EL (cell line): Measurements from ENCODE around the gene MDM4.
"Not testable (repeated sequence)": the region's sequence is repeated elsewhere in the genome, so short reads cannot be mapped to it uniquely, and the experiment has no call there.

Experiments used
- DNase-seq: peaks from one replicate; pipeline ENCODE4 v3.0.0-alpha.2; 2016

The MDM4 gene

DNA sequence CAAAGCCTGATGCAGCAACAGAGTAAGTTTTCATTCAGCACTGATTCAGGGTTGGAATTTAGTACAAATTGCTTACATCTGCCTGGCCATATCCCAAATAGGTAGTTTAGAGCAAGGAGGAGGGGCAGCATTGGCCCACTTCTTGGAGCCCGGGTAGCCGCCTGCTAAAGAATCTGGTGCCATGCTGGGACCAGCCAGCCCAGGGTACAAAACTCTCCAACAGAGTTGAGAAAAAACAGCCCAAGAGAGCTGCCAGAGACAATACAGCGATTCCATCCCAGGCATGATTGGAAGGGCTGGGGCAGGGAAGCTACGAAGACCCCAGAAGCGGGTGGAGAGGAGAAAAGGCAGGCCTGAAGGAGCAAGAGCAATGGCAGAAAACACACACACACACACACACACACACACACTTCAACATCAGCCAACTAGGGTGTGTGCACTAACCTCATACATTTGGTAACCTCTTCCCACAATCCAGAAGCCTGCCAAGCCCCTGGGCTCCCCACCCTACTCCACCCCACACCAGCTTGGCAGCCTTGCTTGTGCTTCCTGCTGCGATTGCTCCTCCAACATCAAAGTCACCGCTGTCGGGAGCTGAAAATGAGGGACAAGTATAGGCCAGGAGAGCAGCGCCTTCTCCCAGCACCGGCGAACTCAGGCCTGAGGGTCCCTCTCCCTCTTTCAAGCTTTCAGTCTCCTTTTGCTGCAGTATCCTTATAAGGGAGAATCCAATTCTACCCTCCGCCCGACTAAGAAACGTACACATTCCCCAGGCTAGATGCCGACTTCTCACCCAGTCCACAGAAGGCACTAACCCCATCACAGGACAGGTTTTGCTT, 22.8 kb upstream of the MDM4 start:
- DNase-seq = peak; percentile 41

DNA sequence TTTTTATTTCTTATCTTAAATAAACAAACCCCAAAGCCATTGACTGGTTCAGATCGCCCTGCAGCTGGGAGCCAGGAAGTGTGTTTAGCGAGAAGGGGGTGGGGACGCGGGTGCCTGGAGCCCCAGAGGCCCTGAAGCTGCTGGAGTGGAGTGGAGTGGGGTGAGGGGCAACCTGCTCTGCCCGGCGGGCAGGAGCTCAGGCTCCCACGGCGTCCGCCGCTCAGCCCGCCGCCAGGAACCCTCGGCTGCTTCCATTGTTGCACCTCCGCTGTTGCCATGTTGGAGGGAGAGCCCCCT, 22.3 kb upstream of the MDM4 start:
- peak; percentile 61 for DNase-seq

DNA sequence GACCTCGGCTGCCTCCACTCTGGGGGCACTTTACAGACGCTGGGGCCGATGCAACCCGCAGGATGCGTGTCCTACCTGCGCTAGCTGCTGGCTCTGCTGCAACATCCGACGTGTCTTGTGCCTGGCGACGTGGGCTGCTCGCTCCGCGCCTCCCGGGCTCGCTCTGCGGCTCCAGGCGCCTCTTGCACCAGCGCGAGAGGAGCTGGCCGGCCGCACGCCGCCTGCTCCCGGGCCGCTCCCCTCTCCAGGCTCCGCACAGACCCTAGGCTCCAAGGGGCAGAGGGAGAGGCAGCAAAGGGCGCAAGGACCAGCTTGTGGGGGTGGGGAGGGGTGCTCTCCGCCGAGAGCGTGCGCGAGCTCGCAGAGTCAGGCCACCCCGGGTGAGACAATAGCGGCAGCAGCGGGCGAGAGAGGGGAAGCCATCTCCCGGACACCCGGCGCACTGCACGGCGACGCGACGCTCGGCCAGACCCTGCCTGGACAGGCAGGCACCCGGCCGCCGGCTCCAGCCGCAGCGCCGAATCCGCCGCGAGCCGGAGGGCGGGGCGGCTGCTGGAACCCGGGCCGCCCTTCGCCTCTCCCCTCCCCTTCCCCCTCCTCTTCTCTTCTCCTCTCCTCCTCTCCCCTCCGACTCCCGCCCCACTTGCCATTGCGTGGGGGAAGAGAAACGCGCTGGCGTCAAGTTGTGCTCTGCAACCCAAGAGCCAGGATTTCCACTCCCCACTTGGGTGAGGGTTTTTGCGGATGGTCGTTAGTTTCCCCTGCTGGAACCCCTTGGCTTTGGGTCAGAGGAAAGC, 21.7 kb upstream of the MDM4 start, which contains the start of gene PIK3C2B:
PIK3C2B (minus strand) TSS at position 525 of the 797 bp plus-strand sequence. CDS start 25,003 bp downstream, outside the sequence.
- DNase-seq = peak; percentile 84

DNA sequence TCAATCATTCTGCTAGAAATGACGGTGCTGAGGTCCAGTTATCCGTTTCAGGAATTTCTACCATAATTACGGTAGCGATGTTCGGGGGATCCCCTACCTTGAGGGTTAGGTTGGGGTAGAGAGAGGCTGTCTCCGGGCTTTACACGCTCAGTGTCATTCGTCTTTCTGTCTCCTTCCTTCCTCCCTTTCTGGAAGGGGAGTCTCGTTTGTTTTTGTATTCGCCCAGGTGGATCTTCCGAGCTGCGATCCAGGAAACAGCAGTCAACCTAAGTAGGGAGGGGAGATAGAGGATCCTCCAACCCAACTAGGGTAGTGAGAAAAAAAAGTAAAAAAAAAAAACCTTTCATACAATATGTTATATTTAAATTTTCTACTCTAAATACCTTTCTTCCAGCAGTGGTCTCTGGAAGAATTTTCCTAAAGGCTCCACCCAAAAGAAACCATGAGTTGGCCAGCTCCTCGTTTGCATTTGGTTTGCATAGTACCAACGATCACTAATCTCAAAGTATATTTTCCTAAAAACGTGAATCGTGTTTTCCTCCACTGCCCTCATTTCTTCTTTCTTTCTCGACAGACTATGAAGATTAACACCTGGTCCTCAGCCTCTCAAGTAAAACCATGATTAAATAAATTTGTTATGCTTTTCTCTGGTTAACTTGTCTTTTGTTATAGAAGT, 21.0 kb upstream of the MDM4 start:
- DNase-seq = no peak

DNA sequence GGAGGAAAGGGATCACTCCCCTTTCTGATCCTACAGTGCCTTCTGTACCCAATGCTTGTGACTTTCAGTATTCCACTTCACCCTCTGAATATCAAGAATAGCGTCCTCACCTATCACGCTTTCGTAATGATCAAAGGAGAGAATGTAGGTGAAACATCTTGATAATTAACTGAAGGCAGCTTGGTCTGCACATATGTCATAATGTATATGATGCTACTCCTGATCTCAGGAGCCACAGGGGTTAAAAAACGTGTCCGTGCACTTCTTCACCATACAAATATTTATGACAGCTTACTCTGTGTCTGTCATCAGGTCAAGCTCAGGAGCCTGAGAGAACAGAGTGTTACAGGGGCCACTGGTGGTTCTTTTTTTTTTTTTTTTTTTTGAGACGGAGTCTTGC, 20.4 kb upstream of the MDM4 start:
- DNase-seq = no peak

DNA sequence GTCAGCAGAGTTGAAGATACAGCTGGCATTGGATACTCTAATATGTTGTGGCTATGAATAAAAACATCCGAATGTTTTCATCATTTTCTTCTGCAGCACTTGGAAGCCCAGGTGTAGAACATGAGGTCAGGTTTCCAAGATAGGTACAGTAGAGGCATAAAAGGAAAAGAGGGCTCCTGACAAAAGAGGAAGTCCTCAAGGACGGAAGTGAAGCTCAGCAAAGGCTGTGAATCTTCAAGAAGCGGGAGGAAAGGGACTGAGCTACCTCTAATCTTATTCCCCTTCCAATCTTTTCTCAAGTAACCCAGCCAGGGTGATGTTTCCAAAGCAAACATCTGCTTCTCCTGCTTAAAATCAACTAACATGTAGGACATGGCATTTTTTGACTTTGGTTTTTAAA, 17.2 kb upstream of the MDM4 start:
- no peak for DNase-seq

DNA sequence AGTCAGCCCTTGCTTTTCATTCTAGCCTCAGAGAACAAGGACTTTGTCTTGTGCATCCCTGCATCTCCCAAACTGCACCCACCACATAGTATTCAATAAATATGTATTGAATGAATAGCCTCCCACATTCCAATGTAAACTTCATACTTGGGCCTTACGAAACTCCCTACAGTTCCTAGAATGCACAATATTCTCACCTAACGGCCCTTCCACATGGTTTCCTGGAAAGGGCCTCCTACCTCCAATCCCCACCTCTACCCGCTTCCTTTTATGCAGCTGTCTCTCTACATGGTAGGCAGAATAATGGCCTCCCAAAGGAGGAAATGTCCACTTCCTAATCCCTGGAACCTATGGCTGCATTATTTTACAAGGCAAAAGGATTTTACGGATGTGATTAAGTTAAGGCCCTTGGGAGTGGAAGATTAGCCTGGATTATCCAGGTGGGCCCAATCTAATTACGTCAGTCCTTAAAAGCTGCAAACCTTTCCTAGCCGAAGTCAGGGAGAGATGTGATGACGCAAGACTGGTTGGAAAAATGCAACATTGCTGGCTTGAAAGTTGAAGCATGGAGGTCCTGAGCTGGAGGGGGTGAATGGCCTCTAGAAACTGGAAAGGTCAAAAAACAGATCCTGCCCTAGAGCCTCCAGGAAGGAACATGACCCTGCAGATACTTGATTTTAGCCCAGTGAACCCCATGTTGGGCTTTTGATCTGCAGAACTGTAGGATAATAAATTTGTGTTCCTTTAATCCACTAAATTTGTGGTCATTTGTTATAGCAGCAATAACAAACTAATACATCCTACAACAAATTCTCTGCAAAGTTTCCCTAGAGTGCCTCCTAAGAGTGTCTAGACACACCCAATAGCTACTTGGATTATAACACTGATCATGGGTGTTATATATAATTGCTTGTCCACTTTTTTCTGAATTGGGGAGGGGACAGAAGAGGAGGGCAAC, 16.4 kb upstream of the MDM4 start:
- no peak for DNase-seq

DNA sequence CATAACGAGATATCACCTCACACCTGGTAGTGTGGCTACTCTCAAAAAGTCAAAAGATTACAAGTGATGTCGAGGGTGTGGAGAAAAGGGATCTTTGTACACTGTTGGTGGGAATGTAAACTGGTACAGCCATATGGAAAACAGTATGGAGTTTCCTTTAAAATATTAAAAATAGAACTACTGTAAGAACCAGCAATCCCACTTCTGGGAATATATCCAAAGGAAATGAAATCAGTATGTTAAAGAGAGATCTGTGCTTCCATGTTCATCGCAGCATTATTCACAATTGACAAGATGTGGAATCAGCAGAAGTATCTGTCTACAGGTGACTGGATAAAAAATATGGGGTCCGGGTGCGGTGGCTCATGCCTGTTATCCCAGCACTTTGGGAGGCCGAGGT, 14.0 kb upstream of the MDM4 start:
- DNase-seq = no peak

DNA sequence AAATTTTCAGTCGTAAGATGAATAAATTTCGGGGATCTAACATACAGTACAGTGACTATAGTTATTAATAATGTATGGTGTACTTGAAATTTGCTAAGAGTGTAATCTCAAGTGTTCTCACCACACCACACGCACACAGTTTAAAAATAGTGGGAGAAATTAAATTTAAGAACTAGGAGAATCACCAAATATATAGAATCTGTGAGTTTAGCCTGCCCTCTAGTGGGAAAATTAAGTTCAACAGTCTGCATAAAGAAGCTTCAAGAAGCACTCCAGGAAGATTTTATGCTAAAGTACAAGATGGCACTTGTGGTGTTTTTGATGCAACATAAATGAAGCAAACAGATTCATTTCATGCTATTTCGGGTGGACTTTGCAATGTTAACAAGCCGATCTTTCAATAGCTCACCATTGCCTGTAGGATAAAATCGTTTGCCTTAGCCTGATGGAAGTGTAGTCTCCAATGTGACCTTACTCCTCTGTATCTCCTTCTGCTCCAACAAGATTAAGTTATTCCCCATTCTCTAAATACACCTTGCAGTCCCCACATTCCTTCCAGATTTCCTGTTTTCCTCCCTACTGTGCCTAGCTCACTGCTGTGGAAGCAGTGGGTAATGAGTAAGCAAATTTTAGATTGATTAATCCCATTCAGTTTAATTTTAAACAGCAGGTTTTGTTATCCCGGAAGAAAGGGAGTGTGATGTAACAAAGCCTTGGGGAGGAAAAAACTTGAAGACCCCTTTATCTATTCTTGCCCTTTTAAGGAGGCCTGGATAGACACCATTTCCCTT, 12.9 kb upstream of the MDM4 start:
- peak; percentile 71 for DNase-seq

DNA sequence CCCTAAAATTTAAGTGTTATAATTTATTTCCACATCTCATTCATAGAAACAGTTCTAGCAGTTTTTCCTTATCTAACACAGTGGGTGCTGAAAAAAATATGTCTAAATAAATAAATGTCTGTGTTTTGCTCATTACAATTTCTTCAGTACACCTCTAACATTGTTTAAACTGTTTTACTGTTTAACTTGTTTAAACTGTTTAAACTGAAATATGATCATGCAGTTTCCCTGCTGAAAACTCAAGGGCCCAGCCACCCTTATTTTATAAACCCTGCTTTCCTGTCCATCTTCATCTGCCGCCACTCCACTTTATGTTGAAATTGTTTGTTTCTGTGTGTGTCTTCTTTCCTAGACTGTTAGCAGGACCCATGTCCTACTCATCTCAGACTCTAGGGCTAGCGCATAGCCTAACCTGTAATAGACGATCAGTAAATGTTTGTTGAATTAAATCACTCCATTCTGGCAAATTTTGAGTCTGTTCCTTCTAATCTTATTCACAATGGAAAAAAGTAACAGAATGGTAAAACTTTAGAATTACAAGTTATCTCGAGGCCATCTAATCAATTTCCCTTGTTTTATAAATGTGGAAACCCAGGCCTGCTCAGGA, 12.2 kb upstream of the MDM4 start:
- DNase-seq = no peak

DNA sequence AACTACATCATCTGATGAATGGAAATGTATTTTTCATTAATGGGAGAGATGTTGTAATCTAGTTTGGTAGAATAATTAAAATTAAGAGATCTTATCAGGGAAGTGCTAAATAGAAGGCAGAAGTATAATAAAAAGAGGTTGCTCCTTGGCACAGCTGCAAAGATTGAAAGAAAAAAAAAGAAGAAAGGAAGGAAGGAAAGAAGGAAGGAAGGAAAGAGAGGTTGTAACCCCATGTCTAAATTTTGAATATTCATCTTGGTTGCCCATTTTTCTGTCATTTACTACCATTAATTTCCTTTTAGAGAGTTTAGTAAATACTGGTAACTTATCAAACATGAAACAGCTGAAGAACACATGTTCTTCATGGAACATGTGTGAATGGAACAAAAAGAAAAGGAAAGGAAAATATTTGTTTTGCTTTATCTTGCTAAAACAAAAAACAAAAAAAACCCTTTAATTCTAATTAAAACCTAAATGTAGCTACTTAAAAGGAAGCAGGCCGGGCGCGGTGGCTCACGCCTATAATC, 10.5 kb upstream of the MDM4 start:
- DNase-seq = no peak

DNA sequence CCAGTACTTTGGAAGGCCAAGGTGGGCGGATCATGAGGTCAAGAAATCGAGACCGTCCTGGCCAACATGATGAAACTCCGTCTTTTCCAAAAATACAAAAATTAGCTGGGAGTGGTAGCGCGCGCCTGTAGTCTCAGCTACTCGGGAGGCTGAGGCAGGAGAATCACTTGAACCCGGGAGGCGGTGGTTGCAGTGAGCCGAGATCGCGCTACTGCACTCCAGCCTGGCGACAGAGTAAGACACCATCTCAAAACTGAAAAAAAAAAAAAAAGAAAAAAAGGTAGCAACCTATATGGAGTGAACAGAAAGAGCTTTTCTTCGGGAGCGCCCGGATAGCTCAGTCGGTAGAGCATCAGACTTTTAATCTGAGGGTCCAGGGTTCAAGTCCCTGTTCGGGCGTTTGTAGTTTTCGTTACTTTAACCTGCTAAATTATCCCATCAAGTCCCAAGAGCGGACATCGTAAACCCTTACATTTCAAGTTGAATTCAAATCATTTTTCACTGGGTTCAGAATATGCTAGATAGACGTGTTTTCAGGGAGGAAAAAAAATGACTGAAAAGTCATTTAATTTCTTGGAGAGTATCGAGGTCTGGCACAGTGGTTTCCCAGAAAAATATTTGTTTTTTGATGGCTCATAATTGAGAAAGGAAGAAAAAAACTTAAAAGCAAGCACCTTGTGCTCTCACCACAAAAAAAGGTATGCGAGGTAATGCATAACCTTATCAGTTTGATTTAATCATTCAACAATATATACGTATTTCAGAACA, 9.8 kb upstream of the MDM4 start:
- DNase-seq = peak; percentile 94

DNA sequence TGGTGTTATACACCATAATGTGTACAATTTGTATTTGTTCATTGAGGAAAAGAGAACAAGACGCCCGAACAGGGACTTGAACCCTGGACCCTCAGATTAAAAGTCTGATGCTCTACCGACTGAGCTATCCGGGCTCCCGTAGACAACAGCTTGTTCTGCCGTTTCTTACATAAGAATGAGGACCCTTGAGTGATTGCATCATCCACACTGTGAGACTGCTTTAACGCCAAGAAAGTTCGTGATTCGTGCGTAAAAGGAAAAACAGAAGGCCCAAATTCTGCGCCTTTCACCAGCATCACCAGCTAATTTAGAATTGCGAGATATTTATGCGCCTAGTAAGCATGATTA, 9.3 kb upstream of the MDM4 start:
- DNase-seq = peak; percentile 91

DNA sequence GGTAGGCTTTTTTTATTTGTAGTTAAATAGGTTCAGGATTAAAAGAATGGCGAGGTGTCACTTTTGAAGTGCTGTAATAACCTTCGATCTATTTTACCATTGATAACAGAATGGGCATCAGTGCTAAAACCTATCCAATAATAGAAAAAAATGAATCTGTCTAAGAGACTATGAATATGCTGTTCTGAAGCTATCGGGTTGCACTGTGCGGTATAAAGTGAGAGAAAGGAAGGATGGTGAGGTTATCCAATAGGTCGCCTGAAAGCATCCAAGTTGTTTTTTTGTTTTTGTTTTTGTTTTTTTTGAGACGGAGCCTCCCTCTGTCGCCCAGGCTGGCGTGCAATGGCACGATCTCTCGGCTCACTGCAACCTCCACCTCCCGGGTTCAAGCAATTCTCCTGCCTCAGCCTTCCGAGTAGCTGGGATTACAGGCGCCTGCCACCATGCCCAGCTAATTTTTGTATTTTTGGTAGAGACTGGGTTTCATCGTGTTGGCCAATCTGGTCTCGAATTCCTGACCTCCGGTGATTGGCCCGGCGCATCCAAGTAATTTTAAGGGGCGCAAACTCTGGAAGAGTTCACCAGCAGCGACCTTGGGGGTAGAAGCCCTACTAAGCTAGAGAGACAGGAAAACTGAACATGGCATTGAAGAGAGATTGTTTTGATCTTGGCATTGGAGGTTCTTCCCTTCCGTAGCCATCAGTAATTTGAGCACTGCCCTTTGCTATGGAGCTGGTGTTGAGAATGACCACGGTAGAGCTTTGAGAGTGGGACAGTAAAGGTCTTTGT, 8.7 kb upstream of the MDM4 start:
- peak; percentile 73 for DNase-seq

DNA sequence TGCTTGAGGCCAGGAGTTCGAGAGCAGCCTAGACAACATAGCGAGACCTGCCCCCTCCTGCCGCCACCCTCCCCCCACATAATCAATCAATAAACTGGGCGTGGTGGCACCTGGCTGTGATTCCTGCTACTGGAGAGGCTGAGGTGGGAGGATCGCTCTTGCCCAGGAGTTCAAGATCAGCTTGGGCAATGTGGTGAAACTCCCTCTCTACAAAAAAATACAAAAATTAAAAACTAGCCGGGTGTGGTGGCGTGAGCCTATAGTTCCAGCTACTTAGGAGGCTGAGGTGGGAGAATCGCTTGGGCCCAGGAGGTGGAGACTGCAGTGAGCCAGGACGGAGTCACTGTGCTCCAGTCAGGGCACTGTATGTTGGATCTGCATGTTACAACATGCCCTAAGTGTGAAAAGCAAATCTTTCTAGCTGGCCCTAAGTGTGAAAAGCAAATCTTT, 7.0 kb upstream of the MDM4 start:
- DNase-seq = no peak

DNA sequence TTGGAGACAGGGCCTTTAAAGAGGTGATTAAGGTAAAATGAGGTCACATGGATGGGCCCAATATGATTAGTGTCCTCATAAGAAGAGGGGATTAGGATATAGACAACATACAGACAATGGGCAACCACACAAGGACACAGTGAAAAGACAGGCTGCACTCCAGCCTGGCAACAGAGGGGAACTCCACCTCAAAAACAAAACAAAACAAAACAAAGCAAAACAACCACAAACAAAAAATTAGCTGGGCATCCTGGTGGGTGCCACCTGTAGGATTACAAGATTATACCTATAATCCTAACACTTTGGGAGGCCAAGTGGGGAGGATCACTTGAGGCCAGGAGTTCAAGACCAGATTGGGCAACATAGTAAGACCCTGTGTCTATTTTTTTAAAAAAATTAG, 4.8 kb upstream of the MDM4 start:
- no peak for DNase-seq

DNA sequence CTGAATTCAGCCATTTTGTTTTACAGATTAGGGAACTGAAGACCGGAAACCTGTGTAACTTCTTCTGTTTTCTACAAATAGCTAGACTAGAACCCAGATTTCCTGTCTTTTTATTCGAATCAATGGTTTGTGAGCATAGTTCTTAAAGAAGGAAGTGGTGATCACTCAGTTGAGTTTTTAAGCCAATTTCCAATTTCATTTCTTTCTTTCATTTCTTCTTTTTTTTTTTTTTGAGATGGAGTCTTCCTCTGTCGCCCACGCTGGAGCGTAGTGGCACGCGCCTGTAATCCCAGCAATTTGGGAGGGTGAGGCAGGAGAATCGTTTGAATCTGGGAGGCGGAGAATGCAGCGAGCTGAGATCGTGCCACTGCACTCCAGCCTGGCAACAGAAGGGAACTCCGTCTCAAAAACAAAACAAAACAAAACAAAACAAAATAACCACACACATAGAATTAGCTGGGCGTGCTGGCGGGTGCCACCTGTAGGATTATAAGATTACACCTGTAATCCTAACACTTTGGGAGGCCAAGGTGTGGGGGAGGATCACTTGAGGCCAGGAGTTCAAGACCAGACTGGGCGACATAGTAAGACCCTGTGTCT, 3.0 kb upstream of the MDM4 start:
- no peak for DNase-seq

DNA sequence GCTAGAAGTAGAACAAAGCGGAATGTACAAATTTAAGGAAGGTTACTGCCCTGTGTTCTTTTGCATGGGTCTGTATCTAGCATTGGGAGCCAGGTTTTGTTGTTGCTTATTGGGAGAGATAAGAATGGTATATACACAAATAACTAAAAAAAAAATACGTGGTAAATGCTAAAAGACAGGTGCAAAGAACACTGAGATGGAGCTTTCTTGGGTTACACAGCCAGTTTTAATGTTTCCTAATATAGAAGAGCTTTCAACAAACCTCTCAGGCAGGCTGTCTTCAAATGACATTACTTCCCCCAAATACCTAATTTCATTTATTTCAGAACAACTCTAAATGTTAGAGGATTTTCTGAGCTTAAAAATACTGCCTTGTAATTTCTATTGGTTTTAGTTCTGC, 1.4 kb upstream of the MDM4 start:
- no peak for DNase-seq

DNA sequence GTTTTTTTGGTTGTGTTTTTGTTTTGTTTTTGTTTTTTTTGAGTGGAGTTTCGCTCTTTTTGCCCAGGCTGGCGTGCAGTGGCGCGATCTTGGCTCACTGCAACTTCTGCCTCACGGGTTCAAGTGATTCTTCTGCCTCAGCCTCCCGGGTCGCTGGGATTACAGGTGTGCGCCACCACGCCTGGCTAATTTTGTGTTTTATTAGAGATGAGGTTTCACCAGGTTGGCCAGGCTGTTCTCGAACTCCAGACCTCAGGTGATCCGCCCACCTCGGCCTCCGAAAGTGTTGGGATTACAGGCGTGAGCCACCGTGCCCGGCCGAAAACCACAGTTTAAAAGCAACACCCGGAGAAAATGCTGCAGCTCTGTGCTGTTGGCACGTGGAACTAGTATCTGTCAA, 1.2 kb downstream of the MDM4 start:
- not testable (repeated sequence) for DNase-seq
